ENCODE measurements around the gene MYO19.

DNA sequence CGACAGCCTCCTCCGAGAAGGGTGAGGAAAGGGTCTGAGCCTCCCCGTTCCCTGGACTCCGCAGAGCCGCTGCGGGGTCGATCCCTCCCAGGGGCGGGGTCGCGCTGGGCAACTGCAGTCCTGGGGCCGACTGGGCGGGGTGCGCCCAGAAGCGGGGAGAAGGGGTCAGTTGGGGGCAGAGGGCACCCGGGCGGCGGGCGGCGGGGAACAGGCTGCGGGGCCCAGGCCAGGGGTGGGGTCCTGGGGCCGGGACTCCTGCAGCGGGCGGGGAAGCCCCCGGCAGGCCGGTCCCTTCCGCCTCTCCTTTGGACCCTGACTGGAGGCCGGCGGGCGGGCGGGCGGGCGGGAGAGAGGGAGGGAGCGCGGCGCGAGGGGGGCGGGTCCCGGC lies 10.4 kb upstream of the MYO19 start:
- TF ChIP-seq, protein P1, sequence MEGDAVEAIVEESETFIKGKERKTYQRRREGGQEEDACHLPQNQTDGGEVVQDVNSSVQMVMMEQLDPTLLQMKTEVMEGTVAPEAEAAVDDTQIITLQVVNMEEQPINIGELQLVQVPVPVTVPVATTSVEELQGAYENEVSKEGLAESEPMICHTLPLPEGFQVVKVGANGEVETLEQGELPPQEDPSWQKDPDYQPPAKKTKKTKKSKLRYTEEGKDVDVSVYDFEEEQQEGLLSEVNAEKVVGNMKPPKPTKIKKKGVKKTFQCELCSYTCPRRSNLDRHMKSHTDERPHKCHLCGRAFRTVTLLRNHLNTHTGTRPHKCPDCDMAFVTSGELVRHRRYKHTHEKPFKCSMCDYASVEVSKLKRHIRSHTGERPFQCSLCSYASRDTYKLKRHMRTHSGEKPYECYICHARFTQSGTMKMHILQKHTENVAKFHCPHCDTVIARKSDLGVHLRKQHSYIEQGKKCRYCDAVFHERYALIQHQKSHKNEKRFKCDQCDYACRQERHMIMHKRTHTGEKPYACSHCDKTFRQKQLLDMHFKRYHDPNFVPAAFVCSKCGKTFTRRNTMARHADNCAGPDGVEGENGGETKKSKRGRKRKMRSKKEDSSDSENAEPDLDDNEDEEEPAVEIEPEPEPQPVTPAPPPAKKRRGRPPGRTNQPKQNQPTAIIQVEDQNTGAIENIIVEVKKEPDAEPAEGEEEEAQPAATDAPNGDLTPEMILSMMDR (conservative IDR thresholded peaks at IDR 0.05), result no peak
- no peak for TF ChIP-seq ZFX (IDR thresholded peaks at IDR 0.05)
